SK-N-SH (cell line): Measurements from ENCODE around the gene POU6F2. TPM values are rescaled to one million over a fixed set of nuclear protein-coding genes. Genes with fewer than 3 reads are reported as not detected.

Source experiments
- CTCF ChIA-PET: fragments of 300-600, 350-600 bp; formaldehyde crosslinking; extraction: SDS; loops from one replicate; lab custom pipeline; 2021; lab: Yijun Ruan, JAX
- POLR2A ChIA-PET: fragments of 350-600 bp; sonication (Branson Sonifier 250); formaldehyde crosslinking; extraction: SDS; loops from one replicate; lab custom pipeline; 2020; ENCODE audit warnings: antibody characterized with exemption, inconsistent platforms; lab: Yijun Ruan, JAX
- DNase-seq: peaks from one replicate; pipeline ENCODE4 v3.0.0; 2012
- H2AFZ ChIP-seq: fragments of 200-600 bp; sonication (generic); 2 replicates; pipeline ENCODE4 v1.8.1; 2016; ENCODE audit warnings: antibody characterized with exemption, mild to moderate bottlenecking, low read depth
- H3F3A ChIP-seq: fragments of 200-600 bp; sonication (generic); replicated peaks from 2 replicates; pipeline ENCODE3; 2016; ENCODE audit warnings: antibody characterized with exemption, mild to moderate bottlenecking; ENCODE audit not compliant: insufficient read depth
- H3K27ac ChIP-seq, 2 experiments: fragments of 200-500 bp in 1 of 2; fragments of 200-600 bp in 1 of 2; sonication (Bioruptor generic) in 1 of 2; sonication (generic), shearing (Covaris generic) in 1 of 2; 2 replicates each; pipeline versions ENCODE4 v1.5.1 to v1.6.1; 2014 to 2016; ENCODE audit warnings: low read depth in 2 of 2, inconsistent platforms in 1 of 2, low read length in 1 of 2, mild to moderate bottlenecking in 1 of 2, mixed read lengths in 1 of 2
- H3K27me3 ChIP-seq: fragments of 200-600 bp; sonication (generic), shearing (Covaris generic); 2 replicates; pipeline ENCODE4 v1.6.1; 2016; ENCODE audit warnings: mixed run types; ENCODE audit not compliant: insufficient read depth
- H3K36me3 ChIP-seq, 2 experiments: fragments of 200-500 bp in 1 of 2; fragments of 200-600 bp in 1 of 2; sonication (Bioruptor generic) in 1 of 2; sonication (generic) in 1 of 2; replicated peaks in 1 of 2; 2 replicates each; pipeline versions ENCODE3 to v1.5.1; 2014 to 2016; ENCODE audit warnings: low read length in 1 of 2, mild to moderate bottlenecking in 1 of 2; ENCODE audit not compliant: insufficient read depth in 2 of 2, control insufficient read depth in 1 of 2
- H3K4me1 ChIP-seq, 2 experiments: fragments of 200-500 bp in 1 of 2; fragments of 200-600 bp in 1 of 2; sonication (Bioruptor generic) in 1 of 2; sonication (generic), shearing (Covaris generic) in 1 of 2; 2 replicates each; pipeline versions ENCODE4 v1.5.1 to v1.6.1; 2014 to 2016; ENCODE audit warnings: low read depth in 1 of 2, low read length in 1 of 2, mixed run types in 1 of 2; ENCODE audit not compliant: insufficient read depth in 2 of 2, control insufficient read depth in 1 of 2
- H3K4me2 ChIP-seq: fragments of 200-600 bp; sonication (generic), shearing (Covaris generic); 2 replicates; pipeline ENCODE4 v1.6.1; 2017; ENCODE audit warnings: mixed run types
- H3K4me3 ChIP-seq, 2 experiments: fragments of 200-500 bp in 1 of 2; fragments of 200-600 bp in 1 of 2; sonication (Bioruptor generic) in 1 of 2; sonication (generic), shearing (Covaris generic) in 1 of 2; 2 replicates each; pipeline versions ENCODE4 v1.5.1 to v1.8.1; 2014 to 2016; ENCODE audit warnings: low read depth in 2 of 2, inconsistent platforms in 1 of 2, low read length in 1 of 2, mild to moderate bottlenecking in 1 of 2, mixed read lengths in 1 of 2, moderate library complexity in 1 of 2
- H3K79me2 ChIP-seq: fragments of 200-600 bp; sonication (generic); 2 replicates; pipeline ENCODE4 v1.8.1; 2017; ENCODE audit warnings: mild to moderate bottlenecking; ENCODE audit not compliant: insufficient read depth
- H3K9ac ChIP-seq: fragments of 200-600 bp; sonication (generic); 2 replicates; pipeline ENCODE4 v1.6.1; 2017; ENCODE audit warnings: mixed run types
- H3K9me2 ChIP-seq: fragments of 200-600 bp; sonication (generic); 2 replicates; pipeline ENCODE4 v1.6.1; 2017; ENCODE audit warnings: mixed run types
- H3K9me3 ChIP-seq: fragments of 200-600 bp; sonication (generic); 2 replicates; pipeline ENCODE4 v1.6.1; 2017; ENCODE audit warnings: mixed run types, mild to moderate bottlenecking, moderate library complexity
- H4K20me1 ChIP-seq: fragments of 200-600 bp; sonication (generic); 2 replicates; pipeline ENCODE4 v1.6.1; 2017; ENCODE audit warnings: mild to moderate bottlenecking, mixed run types; ENCODE audit not compliant: insufficient read depth
- EZH2phosphoT487 ChIP-seq: fragments of 200-600 bp; sonication (generic); IDR thresholded peaks from 2 replicates; pipeline ENCODE4 v1.6.1; 2017; ENCODE audit warnings: low read depth, mixed run types, mild to moderate bottlenecking, antibody characterized with exemption, moderate library complexity, borderline replicate concordance
- FOSL2 ChIP-seq: IDR thresholded peaks from 2 replicates; pipeline ENCODE4 v1.4.0; 2012; ENCODE audit warnings: low read depth, mild to moderate bottlenecking, moderate library complexity, borderline replicate concordance
- FOXJ3 ChIP-seq: sonication (generic); formaldehyde crosslinking; IDR thresholded peaks from 2 replicates; pipeline ENCODE4 v1.5.1; 2020; ENCODE audit warnings: mild to moderate bottlenecking, missing genetic modification reagents
- FOXM1 ChIP-seq: IDR thresholded peaks from 2 replicates; pipeline ENCODE4 v1.4.0; 2012; ENCODE audit warnings: low read depth, mild to moderate bottlenecking
- MEF2A ChIP-seq: IDR thresholded peaks from 2 replicates; pipeline ENCODE4 v1.4.0; 2012; ENCODE audit warnings: low read depth, borderline replicate concordance
- MXI1 ChIP-seq: IDR thresholded peaks from 2 replicates; pipeline ENCODE4 v1.6.1; 2012; ENCODE audit warnings: mild to moderate bottlenecking, low read depth, low read length, improper control_type of control experiment
- NFIC ChIP-seq: IDR thresholded peaks from 2 replicates; pipeline ENCODE4 v1.4.0; 2012; ENCODE audit warnings: borderline replicate concordance
- NRF1 ChIP-seq: IDR thresholded peaks from 2 replicates; pipeline ENCODE4 v1.6.1; 2012; ENCODE audit warnings: low read depth, mild to moderate bottlenecking, low read length
- POLR2AphosphoS5 ChIP-seq: IDR thresholded peaks from 2 replicates; pipeline ENCODE4 v1.6.1; 2012; ENCODE audit warnings: low read depth, low read length
- RFX5 ChIP-seq: IDR thresholded peaks from 2 replicates; pipeline ENCODE4 v1.6.1; 2012; ENCODE audit warnings: mild to moderate bottlenecking, improper control_type of control experiment, low read length
- YY1 ChIP-seq: IDR thresholded peaks from 2 replicates; pipeline ENCODE4 v1.4.0; 2012; ENCODE audit warnings: low read depth, mild to moderate bottlenecking
- WGBS: methylation state at CpG from one replicate; pipeline ENCODE4 v1.1.6; 2017; ENCODE audit warnings: low lambda C conversion rate; 5-methylcytosine and 5-hydroxymethylcytosine counted together
- polyA plus RNA-seq, 3 experiments: library from polyadenylated mRNA; depleted of rRNA; stranded (reverse); fragments of >200 nt; gene quantifications; 2 replicates each; pipeline ENCODE4 v1.2.3, GENCODE V29; 2012
- TF ChIP-seq, protein P1 (sequence below): fragments of 150-350 bp; IDR thresholded peaks from 2 replicates; pipeline ENCODE4 v1.6.1; 2016; ENCODE audit warnings: mild to moderate bottlenecking, low read depth, low read length
- TF ChIP-seq, protein P2 (sequence below): fragments of 200-600 bp; sonication (generic); IDR thresholded peaks from 2 replicates; pipeline ENCODE4 v1.6.1; 2017; ENCODE audit warnings: antibody characterized with exemption, mild to moderate bottlenecking, moderate library complexity
- TF ChIP-seq, protein P3 (sequence below): IDR thresholded peaks from 2 replicates; pipeline ENCODE4; 2012
- TF ChIP-seq, protein P4 (sequence below): IDR thresholded peaks from 2 replicates; pipeline ENCODE4 v1.4.0; 2012; ENCODE audit warnings: low read depth, borderline replicate concordance
- TF ChIP-seq, protein P5 (sequence below): IDR thresholded peaks from 2 replicates; pipeline ENCODE4 v1.4.0; 2012; ENCODE audit warnings: low read depth, borderline replicate concordance

The POU6F2 gene
- polyA plus RNA-seq, 1 of the 3 experiments (the other 2 are of a cell fraction) = under 0.01 TPM

GRCh38 chr7:39022796-39023195 is 45.1 kb downstream of the POU6F2 start:
- H3K9me2 ChIP-seq = peaks cover 3% of the 10 kb centered on the region; the same call in 1 of the 2 replicates
- no peaks in the 10 kb centered on the region for H3K4me1 ChIP-seq
- H2AFZ ChIP-seq = no peak overlapping the region
- no peak overlapping the region for H3K9ac ChIP-seq
- H3K27ac ChIP-seq = no peak overlapping the region
- POLR2A ChIA-PET = no interaction called here
- CTCF ChIA-PET = no interaction called here
- no peak overlapping the region for H3K4me3 ChIP-seq
- H3K27me3 ChIP-seq = no peaks in the 10 kb centered on the region
- H3K9me3 ChIP-seq = no peaks in the 10 kb centered on the region
- H3K79me2 ChIP-seq = no peaks in the 10 kb centered on the region
- no peaks in the 10 kb centered on the region for H3K36me3 ChIP-seq
- no peak overlapping the region for H3K4me2 ChIP-seq
- no peaks in the 10 kb centered on the region for H4K20me1 ChIP-seq
- no peaks in the 10 kb centered on the region for H3F3A ChIP-seq
- TF ChIP-seq FOSL2 (no peak), POLR2AphosphoS5 (no peak), FOXM1 (no peak), FOXJ3 (CRISPR knock-in tag) (no peak), EZH2phosphoT487 (no peak), NRF1 (no peak), NFIC (no peak), RFX5 (no peak), MXI1 (no peak), MEF2A (no peak), YY1 (no peak)
- TF ChIP-seq, protein P1, sequence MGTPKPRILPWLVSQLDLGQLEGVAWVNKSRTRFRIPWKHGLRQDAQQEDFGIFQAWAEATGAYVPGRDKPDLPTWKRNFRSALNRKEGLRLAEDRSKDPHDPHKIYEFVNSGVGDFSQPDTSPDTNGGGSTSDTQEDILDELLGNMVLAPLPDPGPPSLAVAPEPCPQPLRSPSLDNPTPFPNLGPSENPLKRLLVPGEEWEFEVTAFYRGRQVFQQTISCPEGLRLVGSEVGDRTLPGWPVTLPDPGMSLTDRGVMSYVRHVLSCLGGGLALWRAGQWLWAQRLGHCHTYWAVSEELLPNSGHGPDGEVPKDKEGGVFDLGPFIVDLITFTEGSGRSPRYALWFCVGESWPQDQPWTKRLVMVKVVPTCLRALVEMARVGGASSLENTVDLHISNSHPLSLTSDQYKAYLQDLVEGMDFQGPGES = no peak
- TF ChIP-seq, protein P2, sequence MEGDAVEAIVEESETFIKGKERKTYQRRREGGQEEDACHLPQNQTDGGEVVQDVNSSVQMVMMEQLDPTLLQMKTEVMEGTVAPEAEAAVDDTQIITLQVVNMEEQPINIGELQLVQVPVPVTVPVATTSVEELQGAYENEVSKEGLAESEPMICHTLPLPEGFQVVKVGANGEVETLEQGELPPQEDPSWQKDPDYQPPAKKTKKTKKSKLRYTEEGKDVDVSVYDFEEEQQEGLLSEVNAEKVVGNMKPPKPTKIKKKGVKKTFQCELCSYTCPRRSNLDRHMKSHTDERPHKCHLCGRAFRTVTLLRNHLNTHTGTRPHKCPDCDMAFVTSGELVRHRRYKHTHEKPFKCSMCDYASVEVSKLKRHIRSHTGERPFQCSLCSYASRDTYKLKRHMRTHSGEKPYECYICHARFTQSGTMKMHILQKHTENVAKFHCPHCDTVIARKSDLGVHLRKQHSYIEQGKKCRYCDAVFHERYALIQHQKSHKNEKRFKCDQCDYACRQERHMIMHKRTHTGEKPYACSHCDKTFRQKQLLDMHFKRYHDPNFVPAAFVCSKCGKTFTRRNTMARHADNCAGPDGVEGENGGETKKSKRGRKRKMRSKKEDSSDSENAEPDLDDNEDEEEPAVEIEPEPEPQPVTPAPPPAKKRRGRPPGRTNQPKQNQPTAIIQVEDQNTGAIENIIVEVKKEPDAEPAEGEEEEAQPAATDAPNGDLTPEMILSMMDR = no peak
- TF ChIP-seq, protein P3, sequence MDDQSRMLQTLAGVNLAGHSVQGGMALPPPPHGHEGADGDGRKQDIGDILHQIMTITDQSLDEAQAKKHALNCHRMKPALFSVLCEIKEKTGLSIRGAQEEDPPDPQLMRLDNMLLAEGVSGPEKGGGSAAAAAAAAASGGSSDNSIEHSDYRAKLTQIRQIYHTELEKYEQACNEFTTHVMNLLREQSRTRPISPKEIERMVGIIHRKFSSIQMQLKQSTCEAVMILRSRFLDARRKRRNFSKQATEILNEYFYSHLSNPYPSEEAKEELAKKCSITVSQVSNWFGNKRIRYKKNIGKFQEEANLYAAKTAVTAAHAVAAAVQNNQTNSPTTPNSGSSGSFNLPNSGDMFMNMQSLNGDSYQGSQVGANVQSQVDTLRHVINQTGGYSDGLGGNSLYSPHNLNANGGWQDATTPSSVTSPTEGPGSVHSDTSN = no peak
- TF ChIP-seq, protein P4, sequence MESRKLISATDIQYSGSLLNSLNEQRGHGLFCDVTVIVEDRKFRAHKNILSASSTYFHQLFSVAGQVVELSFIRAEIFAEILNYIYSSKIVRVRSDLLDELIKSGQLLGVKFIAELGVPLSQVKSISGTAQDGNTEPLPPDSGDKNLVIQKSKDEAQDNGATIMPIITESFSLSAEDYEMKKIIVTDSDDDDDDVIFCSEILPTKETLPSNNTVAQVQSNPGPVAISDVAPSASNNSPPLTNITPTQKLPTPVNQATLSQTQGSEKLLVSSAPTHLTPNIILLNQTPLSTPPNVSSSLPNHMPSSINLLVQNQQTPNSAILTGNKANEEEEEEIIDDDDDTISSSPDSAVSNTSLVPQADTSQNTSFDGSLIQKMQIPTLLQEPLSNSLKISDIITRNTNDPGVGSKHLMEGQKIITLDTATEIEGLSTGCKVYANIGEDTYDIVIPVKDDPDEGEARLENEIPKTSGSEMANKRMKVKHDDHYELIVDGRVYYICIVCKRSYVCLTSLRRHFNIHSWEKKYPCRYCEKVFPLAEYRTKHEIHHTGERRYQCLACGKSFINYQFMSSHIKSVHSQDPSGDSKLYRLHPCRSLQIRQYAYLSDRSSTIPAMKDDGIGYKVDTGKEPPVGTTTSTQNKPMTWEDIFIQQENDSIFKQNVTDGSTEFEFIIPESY = no peak
- TF ChIP-seq, protein P5, sequence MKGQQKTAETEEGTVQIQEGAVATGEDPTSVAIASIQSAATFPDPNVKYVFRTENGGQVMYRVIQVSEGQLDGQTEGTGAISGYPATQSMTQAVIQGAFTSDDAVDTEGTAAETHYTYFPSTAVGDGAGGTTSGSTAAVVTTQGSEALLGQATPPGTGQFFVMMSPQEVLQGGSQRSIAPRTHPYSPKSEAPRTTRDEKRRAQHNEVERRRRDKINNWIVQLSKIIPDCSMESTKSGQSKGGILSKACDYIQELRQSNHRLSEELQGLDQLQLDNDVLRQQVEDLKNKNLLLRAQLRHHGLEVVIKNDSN = no peak
- WGBS = 41% methylated on average over 2 of the region's 2 CpGs
- no peak for DNase-seq
